Tibial artery (tissue), 4 donors: ENCODE data around the gene VAT1L.

Experiments used
- DNase-seq, 2 donors: peaks; one replicate each; pipeline ENCODE4 v3.0.0-alpha.2; 2019
- H3K27ac ChIP-seq, 2 donors: fragments of 200-600 bp; sonication (generic) in 1 of 2; 1 replicate in 1 of 2; 2 replicates in 1 of 2; pipeline ENCODE4 v1.5.1; 2018 to 2019; ENCODE audit warnings: mild to moderate bottlenecking in 1 of 2
- H3K27me3 ChIP-seq, 2 donors: fragments of 200-600 bp; sonication (generic) in 1 of 2; one replicate each; pipeline versions ENCODE4 v1.5.1 to v1.6.0; 2016 to 2019
- H3K36me3 ChIP-seq, 3 donors: fragments of 200-600 bp; sonication (generic) in 2 of 3; one replicate each; pipeline ENCODE4 v1.5.1; 2016 to 2019; ENCODE audit warnings: mild to moderate bottlenecking in 2 of 3
- H3K4me1 ChIP-seq, 4 donors: fragments of 200-600 bp; sonication (generic) in 2 of 4; 1 replicate in 3 of 4; 2 replicates in 1 of 4; pipeline ENCODE4 v1.5.1; 2016 to 2019
- H3K4me3 ChIP-seq, 2 donors: fragments of 200-600 bp; sonication (generic) in 1 of 2; 1 replicate in 1 of 2; 2 replicates in 1 of 2; pipeline ENCODE4 v1.5.1; 2018 to 2019; ENCODE audit warnings: mild to moderate bottlenecking in 2 of 2
- H3K9me3 ChIP-seq, 3 donors: fragments of 200-600 bp; sonication (generic) in 1 of 3; one replicate each; pipeline ENCODE4 v1.5.1; 2016 to 2019
- intact Hi-C: fragments of 100-400 bp; cut with DNase I; formaldehyde crosslinking; loops from one replicate; pipeline ENCODE4 v1.15.0; 2023; ENCODE audit warnings: low total_unique reads
- TF ChIP-seq, protein P1 (sequence below), 2 experiments: fragments of 200-600 bp in 1 of 2; fragments of 450-650 bp in 1 of 2; IDR thresholded peaks; one replicate each; pipeline ENCODE4 v1.5.1; 2017 to 2019; ENCODE audit warnings: antibody characterized with exemption in 2 of 2, mild to moderate bottlenecking in 1 of 2, moderate library complexity in 1 of 2

Gene VAT1L

DNA sequence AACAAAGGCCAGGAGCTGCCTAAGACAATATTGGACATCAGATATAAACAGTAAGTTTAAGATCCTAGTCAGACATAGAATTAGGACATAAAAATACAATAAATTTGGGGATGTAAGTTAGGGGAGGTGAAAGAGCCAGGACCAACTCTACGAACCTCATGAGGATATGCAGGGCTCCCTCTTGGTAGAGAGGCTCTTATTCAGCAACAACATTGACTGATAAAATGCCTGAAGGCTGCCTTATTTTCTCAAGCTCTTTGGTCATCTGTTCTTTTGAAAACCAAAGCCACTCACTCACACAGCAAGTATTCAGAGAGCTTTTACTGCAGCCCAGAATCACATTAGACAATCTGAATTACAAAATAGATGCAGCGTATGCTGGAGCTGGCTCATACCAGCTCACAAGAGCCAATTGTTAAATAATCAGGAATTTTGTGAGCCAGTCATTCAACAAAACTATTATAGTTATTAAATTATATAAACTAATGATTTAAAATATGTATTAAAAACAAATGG is 125.4 kb downstream of the VAT1L start:
- H3K4me1 ChIP-seq: peaks cover 0 to 7% (median 4%) of the 10 kb centered on the region in 4 donors
- H3K9me3 ChIP-seq: no peaks in the 10 kb centered on the region
- H3K27ac ChIP-seq: no peak overlapping the region
- intact Hi-C loops: no loop called here
- no peak for DNase-seq
- TF ChIP-seq, protein P1, sequence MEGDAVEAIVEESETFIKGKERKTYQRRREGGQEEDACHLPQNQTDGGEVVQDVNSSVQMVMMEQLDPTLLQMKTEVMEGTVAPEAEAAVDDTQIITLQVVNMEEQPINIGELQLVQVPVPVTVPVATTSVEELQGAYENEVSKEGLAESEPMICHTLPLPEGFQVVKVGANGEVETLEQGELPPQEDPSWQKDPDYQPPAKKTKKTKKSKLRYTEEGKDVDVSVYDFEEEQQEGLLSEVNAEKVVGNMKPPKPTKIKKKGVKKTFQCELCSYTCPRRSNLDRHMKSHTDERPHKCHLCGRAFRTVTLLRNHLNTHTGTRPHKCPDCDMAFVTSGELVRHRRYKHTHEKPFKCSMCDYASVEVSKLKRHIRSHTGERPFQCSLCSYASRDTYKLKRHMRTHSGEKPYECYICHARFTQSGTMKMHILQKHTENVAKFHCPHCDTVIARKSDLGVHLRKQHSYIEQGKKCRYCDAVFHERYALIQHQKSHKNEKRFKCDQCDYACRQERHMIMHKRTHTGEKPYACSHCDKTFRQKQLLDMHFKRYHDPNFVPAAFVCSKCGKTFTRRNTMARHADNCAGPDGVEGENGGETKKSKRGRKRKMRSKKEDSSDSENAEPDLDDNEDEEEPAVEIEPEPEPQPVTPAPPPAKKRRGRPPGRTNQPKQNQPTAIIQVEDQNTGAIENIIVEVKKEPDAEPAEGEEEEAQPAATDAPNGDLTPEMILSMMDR (IDR thresholded peaks at IDR 0.05): no peak
- no peaks in the 10 kb centered on the region for H3K27me3 ChIP-seq
- no peak overlapping the region for H3K4me3 ChIP-seq
- no peaks in the 10 kb centered on the region for H3K36me3 ChIP-seq

DNA sequence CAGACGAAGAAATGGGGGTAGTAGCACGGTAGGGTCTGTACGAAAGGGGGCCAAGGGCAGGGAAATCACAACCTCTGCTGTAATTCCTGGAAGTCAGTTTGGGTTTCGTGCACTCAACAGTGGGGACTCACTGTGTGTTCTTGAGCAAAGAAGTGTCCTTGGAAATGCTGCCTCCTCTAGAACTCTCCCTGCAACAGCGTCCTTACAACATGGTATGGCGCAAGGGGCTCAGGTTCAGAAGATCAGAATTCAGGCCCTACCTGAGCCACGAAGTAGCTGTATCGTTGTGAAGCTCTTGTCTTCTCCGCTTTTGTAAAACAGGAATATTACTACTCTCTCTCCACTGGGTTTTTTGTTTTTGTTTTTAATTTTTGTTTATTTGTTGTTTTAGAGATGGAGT is 127.7 kb downstream of the VAT1L start:
- intact Hi-C loops: no loop called here
- Histone ChIP-seq H3K9me3 (no peaks in the 10 kb centered on the region), H3K4me3 (no peak overlapping the region), H3K27me3 (no peaks in the 10 kb centered on the region), H3K4me1 (peaks cover 0 to 23% (median 14%) of the 10 kb centered on the region in 4 donors), H3K27ac (no peak overlapping the region), H3K36me3 (no peaks in the 10 kb centered on the region)
- no peak for DNase-seq
- TF ChIP-seq, protein P1 (IDR thresholded peaks at IDR 0.05): no peak

DNA sequence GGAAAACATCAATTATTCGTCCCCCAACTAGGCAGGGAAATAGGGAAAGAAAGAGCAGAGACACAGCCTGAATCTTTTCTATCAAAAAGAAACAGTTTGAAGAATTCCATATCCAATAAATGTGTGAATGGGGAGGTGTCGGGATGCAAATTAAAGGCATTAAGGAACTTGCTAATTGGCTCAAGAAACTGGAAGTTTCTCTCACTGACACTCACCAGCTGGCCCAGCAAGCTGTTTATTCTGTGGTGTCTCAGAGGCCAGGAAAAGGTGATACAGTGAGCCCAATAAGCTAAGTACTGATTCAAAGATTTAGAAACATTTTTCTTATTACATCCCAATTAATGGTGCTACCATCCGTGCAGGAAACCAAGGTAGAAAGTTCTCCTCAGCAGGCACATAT is 129.6 kb downstream of the VAT1L start:
- H3K27me3 ChIP-seq: no peaks in the 10 kb centered on the region
- DNase-seq: no peak
- H3K36me3 ChIP-seq: no peaks in the 10 kb centered on the region
- no peak overlapping the region for H3K4me3 ChIP-seq
- H3K9me3 ChIP-seq: no peaks in the 10 kb centered on the region
- H3K27ac ChIP-seq: peak overlapping the region; percentile 13 to 35
- TF ChIP-seq, protein P1 (IDR thresholded peaks at IDR 0.05): no peak
- H3K4me1 ChIP-seq: peaks cover 0 to 25% (median 15%) of the 10 kb centered on the region in 4 donors
- intact Hi-C loops: no loop called here

DNA sequence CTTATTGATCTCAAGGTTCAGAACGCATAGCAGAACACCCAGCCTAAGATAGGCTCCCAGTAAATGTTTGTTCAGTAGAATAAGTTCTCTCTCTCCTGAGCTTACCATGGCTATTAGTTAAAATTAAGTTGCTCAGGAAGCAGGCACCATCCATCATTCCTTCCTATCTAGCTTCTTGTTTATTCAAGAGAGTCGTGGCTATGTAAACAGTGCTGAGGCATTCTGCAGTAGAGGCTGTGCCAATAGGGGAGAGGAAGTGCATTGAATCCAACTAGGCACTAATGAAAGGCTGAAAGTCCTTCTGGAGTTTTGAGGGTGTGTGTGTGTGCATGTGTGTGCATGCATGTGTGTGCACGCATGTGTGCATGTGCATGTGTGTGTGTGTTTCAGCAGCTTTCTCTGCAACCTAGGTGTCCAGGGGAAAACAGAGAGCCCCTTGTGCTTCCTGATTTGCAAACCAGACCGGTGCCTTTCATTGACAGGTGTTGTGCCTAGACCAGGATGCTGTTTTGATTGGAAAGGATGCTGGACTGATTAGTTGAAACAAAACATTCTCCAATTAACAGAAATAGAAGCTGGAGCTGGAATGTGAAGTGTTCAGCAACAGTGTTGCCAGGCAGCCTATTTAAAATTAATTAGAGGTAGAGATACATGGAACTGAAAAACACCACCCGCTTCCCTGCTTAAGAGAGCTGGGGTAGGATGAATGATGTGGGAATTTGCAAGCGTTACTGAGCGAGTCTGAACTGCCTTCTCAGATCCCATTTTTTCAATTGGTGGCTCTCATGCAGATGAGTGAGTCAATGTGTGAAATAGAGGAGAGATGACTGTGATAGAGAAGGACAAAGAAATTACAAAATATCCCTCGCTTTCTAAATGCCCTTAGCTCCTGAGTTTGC is 130.7 kb downstream of the VAT1L start:
- TF ChIP-seq, protein P1 (IDR thresholded peaks at IDR 0.05): no peak
- H3K36me3 ChIP-seq: no peaks in the 10 kb centered on the region
- H3K4me3 ChIP-seq: no peak overlapping the region
- no peak for DNase-seq
- intact Hi-C loops: no loop called here
- H3K4me1 ChIP-seq: peaks cover 0 to 25% (median 15%) of the 10 kb centered on the region in 4 donors
- no peaks in the 10 kb centered on the region for H3K9me3 ChIP-seq
- H3K27me3 ChIP-seq: no peaks in the 10 kb centered on the region
- peak overlapping the region; percentile 13 to 35 for H3K27ac ChIP-seq

DNA sequence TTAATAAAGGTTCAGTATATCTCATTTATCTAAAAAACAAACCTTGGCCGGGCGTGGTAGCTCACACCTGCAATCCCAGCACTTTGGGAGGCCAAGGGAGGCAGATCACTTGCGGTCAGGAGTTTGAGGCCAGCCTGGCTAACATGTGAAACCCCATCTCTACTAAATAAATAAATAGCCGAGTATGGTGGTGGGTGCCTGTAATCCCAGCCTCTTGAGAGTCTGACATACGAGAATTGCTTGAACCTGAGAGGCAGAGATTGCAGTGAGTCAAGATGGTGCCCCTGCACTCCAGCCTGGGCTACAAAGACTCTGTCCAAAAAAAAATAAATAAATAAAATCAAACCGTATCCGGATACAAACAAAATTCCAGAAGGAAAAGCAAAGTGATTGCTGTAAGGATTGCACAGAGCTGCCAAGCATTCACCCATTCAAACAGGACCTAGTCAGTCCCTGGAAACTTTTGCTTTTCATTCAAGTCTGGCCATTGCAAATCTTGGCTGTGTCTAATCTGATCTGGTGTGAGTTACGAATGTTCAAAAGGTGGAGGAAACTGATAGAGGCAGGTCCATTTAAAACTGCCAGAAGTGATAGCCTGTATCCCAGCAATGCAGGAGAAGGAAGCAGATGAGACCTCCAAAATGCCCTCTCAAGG is 131.5 kb downstream of the VAT1L start:
- H3K9me3 ChIP-seq: no peaks in the 10 kb centered on the region
- TF ChIP-seq, protein P1 (IDR thresholded peaks at IDR 0.05): no peak
- H3K27me3 ChIP-seq: no peaks in the 10 kb centered on the region
- H3K4me3 ChIP-seq: no peak overlapping the region
- H3K27ac ChIP-seq: no peak overlapping the region
- intact Hi-C loops: no loop called here
- peaks cover 0 to 25% (median 15%) of the 10 kb centered on the region in 4 donors for H3K4me1 ChIP-seq
- DNase-seq: no peak
- H3K36me3 ChIP-seq: no peaks in the 10 kb centered on the region
